H1 (cell line): Measurements from ENCODE around the gene UTP14A. TPM values are rescaled to one million over a fixed set of nuclear protein-coding genes. Genes with fewer than 3 reads are reported as not detected.

ENCODE experiments used
- EP300 ChIP-seq, 2 experiments: IDR thresholded peaks; 1 replicate in 1 of 2; 2 replicates in 1 of 2; pipeline ENCODE4 v1.6.1; 2011 to 2012; ENCODE audit warnings: low read depth in 2 of 2, low read length in 2 of 2, mild to moderate bottlenecking in 2 of 2, borderline replicate concordance in 1 of 2, inconsistent platforms in 1 of 2, moderate library complexity in 1 of 2
- EZH2 ChIP-seq: fragments of 200-600 bp; sonication (generic); IDR thresholded peaks from 2 replicates; pipeline ENCODE4 v1.7.1; 2012; ENCODE audit warnings: low read depth, mild to moderate bottlenecking, moderate library complexity, low read length, inconsistent platforms; ENCODE audit not compliant: severe bottlenecking
- FOSL1 ChIP-seq: IDR thresholded peaks from 2 replicates; pipeline ENCODE4 v1.6.1; 2011; ENCODE audit warnings: mild to moderate bottlenecking, low read depth, low read length, moderate library complexity; ENCODE audit not compliant: insufficient read depth
- JUN ChIP-seq: IDR thresholded peaks from 2 replicates; pipeline ENCODE4 v1.6.1; 2011; ENCODE audit warnings: low read depth, mild to moderate bottlenecking, improper control_type of control experiment, low read length
- POLR2A ChIP-seq, 2 experiments: IDR thresholded peaks; 1 replicate in 1 of 2; 2 replicates in 1 of 2; pipeline ENCODE4 v1.6.1; 2011; ENCODE audit warnings: low read depth in 2 of 2, low read length in 2 of 2, mild to moderate bottlenecking in 2 of 2; ENCODE audit errors: control extremely low read depth in 1 of 2
- YY1 ChIP-seq: IDR thresholded peaks from 2 replicates; pipeline ENCODE4 v1.6.1; 2011; ENCODE audit warnings: low read depth, mild to moderate bottlenecking, low read length
- polyA plus RNA-seq, 7 experiments: library from polyadenylated mRNA; depleted of rRNA in 3 of 7; stranded (reverse) in 5 of 7; unstranded in 2 of 7; fragments of >200 nt in 5 of 7; fragments of 200-250 nt in 2 of 7; gene quantifications; 1 replicate in 5 of 7; 2 replicates in 1 of 7; 4 replicates in 1 of 7; pipeline versions ENCODE4 v1.2.1 to v1.2.3, GENCODE V29; 2011 to 2013; ENCODE audit warnings: missing spikeins in 2 of 7, mixed read lengths in 2 of 7
- total RNA-seq: library from RNA; stranded (reverse); fragmentation: NEBNext Ultra II Directional; extraction: Animal tissue kit (Norgen Biotek cat#: 25700); gene quantifications from 2 replicates; pipeline ENCODE4 v1.2.1, GENCODE V29; 2021
- TF ChIP-seq, protein P1 (sequence below): IDR thresholded peaks from 2 replicates; pipeline ENCODE4 v1.6.1; 2011; ENCODE audit warnings: low read depth, mild to moderate bottlenecking, low read length; ENCODE audit not compliant: insufficient read depth
- TF ChIP-seq, protein P2 (sequence below): IDR thresholded peaks from 2 replicates; pipeline ENCODE4 v1.6.1; 2011; ENCODE audit warnings: low read length, improper control_type of control experiment

UTP14A gene
- total and polyA plus RNA-seq, 2 of the 8 experiments (the other 6 are each of a cell fraction or from before 2014, with no cell fraction given), result 4.5 to 24.0 TPM

DNA sequence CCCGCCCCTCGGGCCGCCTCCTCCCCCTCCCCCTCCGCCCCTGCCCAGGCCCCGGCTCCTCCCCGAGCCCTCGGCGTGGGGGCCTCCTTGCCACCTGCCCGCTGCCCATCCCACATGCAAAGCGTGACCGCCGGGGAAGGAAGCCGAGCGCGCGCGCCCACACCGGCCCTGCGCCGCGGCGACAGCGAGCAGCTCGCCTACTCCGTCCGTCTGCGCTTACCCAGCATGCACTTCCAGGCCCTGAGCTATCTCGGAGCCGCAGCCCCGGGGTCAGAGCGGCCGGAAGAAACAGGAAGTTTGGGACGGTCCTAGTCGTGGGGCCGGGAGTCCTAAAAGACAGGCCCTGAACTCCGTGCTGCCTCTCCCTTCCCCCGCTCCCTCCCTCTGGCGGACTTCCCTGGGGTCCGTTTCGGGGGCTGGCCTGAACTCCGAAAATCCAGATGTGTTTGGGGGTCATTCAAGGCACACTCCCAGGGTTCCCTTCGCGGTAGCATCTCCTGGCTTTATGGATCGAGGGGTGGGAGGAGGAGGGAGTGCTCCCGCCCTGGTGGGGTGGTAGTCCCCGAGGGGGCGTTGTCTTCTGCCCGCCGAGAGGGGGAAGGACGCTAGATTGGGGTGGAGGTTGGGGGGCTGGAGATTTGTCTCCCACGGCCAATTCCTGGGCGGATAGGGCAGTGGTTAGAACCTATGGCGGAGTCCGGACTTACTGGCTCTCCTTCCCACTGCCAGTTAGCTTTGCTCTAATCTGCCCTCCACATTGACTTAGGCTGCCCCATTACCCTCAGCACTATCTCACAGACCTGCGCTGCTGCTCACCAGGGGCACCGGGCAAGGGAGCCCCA, 51.5 kb downstream of the UTP14A start (continued):
- TF ChIP-seq FOSL1, result no peak
- no peak for TF ChIP-seq EZH2
- TF ChIP-seq YY1, result no peak
- no peak for TF ChIP-seq JUN
- no peak for TF ChIP-seq EP300 (IDR thresholded peaks at IDR 0.05; ENCODE audit: borderline replicate concordance in 1 of 2, low read depth in 2 of 2, low read length in 2 of 2)
- TF ChIP-seq POLR2A (IDR thresholded peaks at IDR 0.05; ENCODE audit: control extremely low read depth in 1 of 2, low read depth in 2 of 2, low read length in 2 of 2), result no peak
- TF ChIP-seq, protein P1, sequence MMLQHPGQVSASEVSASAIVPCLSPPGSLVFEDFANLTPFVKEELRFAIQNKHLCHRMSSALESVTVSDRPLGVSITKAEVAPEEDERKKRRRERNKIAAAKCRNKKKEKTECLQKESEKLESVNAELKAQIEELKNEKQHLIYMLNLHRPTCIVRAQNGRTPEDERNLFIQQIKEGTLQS, result no peak
- TF ChIP-seq, protein P2, sequence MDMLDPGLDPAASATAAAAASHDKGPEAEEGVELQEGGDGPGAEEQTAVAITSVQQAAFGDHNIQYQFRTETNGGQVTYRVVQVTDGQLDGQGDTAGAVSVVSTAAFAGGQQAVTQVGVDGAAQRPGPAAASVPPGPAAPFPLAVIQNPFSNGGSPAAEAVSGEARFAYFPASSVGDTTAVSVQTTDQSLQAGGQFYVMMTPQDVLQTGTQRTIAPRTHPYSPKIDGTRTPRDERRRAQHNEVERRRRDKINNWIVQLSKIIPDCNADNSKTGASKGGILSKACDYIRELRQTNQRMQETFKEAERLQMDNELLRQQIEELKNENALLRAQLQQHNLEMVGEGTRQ, result no peak
